Neuronal stem cell (in vitro differentiated cells): Measurements from ENCODE around the gene KRT33B.

Experiments
- DNase-seq: peaks from one replicate; pipeline ENCODE4 v3.0.0-alpha.2; 2013; ENCODE audit warnings: low spot score
- H2AFZ ChIP-seq: one replicate; pipeline ENCODE4 v1.6.1; 2013; ENCODE audit warnings: mild to moderate bottlenecking, low read length, inconsistent platforms
- H2AK5ac ChIP-seq: 2 replicates; pipeline ENCODE4 v1.6.1; 2013; ENCODE audit warnings: low read depth, mild to moderate bottlenecking, inconsistent platforms, low read length, moderate library complexity, mixed read lengths
- H2BK120ac ChIP-seq: 2 replicates; pipeline ENCODE4 v1.6.1; 2013; ENCODE audit warnings: low read depth, mild to moderate bottlenecking, inconsistent platforms, low read length, moderate library complexity, mixed read lengths
- H2BK12ac ChIP-seq: one replicate; pipeline ENCODE4 v1.6.1; 2013; ENCODE audit warnings: low read length, inconsistent platforms
- H2BK15ac ChIP-seq: 2 replicates; pipeline ENCODE4 v1.6.1; 2013; ENCODE audit warnings: mild to moderate bottlenecking, low read length, inconsistent platforms, mixed read lengths
- H2BK5ac ChIP-seq: one replicate; pipeline ENCODE4 v1.6.1; 2013; ENCODE audit warnings: inconsistent platforms, mild to moderate bottlenecking, low read length, moderate library complexity
- H3K14ac ChIP-seq: one replicate; pipeline ENCODE4 v1.6.1; 2013; ENCODE audit warnings: low read length, inconsistent platforms
- H3K18ac ChIP-seq: 2 replicates; pipeline ENCODE4 v1.6.1; 2013; ENCODE audit warnings: low read length, inconsistent platforms
- H3K23ac ChIP-seq: 2 replicates; pipeline ENCODE4 v1.6.1; 2013; ENCODE audit warnings: low read depth, mild to moderate bottlenecking, mixed read lengths, low read length, inconsistent platforms; ENCODE audit not compliant: poor library complexity
- H3K27ac ChIP-seq: replicated peaks from 3 replicates; pipeline ENCODE4 v1.5.1; 2013; ENCODE audit warnings: low read length, inconsistent platforms
- H3K27me3 ChIP-seq, 3 experiments: 2 replicates each; pipeline ENCODE4 v1.6.1; 2013; ENCODE audit warnings: low read length in 3 of 3, mild to moderate bottlenecking in 2 of 3, inconsistent platforms in 1 of 3, low read depth in 1 of 3, mixed read lengths in 1 of 3, moderate library complexity in 1 of 3; ENCODE audit not compliant: control insufficient read depth in 3 of 3, insufficient read depth in 3 of 3
- H3K36me3 ChIP-seq, 2 donors: replicated peaks in 1 of 2; 2 replicates each; pipeline ENCODE4 v1.6.1; 2013; ENCODE audit warnings: low read length in 2 of 2; ENCODE audit not compliant: control insufficient read depth in 2 of 2, insufficient read depth in 2 of 2
- H3K4ac ChIP-seq: 2 replicates; pipeline ENCODE4 v1.6.1; 2013; ENCODE audit warnings: inconsistent platforms, mild to moderate bottlenecking, low read length, moderate library complexity
- H3K4me1 ChIP-seq, 2 donors: 1 replicate in 1 of 2; 2 replicates in 1 of 2; pipeline ENCODE4 v1.6.1; 2013; ENCODE audit warnings: low read length in 2 of 2, low read depth in 1 of 2; ENCODE audit not compliant: control insufficient read depth in 2 of 2, insufficient read depth in 1 of 2
- H3K4me2 ChIP-seq: one replicate; pipeline ENCODE4 v1.6.1; 2013; ENCODE audit warnings: mild to moderate bottlenecking, low read length, inconsistent platforms; ENCODE audit not compliant: insufficient read depth, poor library complexity, severe bottlenecking
- H3K4me3 ChIP-seq, 2 donors: 2 replicates each; pipeline ENCODE4 v1.5.1; 2013; ENCODE audit warnings: low read length in 2 of 2, mild to moderate bottlenecking in 2 of 2, inconsistent platforms in 1 of 2, moderate library complexity in 1 of 2
- H3K79me1 ChIP-seq: one replicate; pipeline ENCODE4 v1.6.1; 2013; ENCODE audit warnings: low read depth, mild to moderate bottlenecking, inconsistent platforms, low read length, moderate library complexity
- H3K9ac ChIP-seq: one replicate; pipeline ENCODE4 v1.6.1; 2013; ENCODE audit warnings: mild to moderate bottlenecking, low read depth, low read length, inconsistent platforms; ENCODE audit not compliant: poor library complexity
- H3K9me3 ChIP-seq, 2 donors: replicated peaks in 1 of 2; 2 replicates each; pipeline versions ENCODE3 to v1.6.1; 2013; ENCODE audit warnings: low read length in 2 of 2, mild to moderate bottlenecking in 2 of 2, inconsistent platforms in 1 of 2, low read depth in 1 of 2, mixed read lengths in 1 of 2, moderate library complexity in 1 of 2; ENCODE audit not compliant: control insufficient read depth in 2 of 2, insufficient read depth in 1 of 2
- H4K8ac ChIP-seq: one replicate; pipeline ENCODE4 v1.6.1; 2013; ENCODE audit warnings: low read depth, mild to moderate bottlenecking, inconsistent platforms, low read length, moderate library complexity
- H4K91ac ChIP-seq: one replicate; pipeline ENCODE4 v1.6.1; 2013; ENCODE audit warnings: low read length, low read depth, mild to moderate bottlenecking, inconsistent platforms; ENCODE audit not compliant: poor library complexity
- WGBS, 2 donors: extraction: QIAGEN DNeasy Blood & Tissue Kit; methylation state at CpG; one replicate each; pipeline ENCODE4 v1.1.7; 2013; ENCODE audit warnings: missing lambda C conversion rate in 2 of 2, mixed read lengths in 1 of 2; ENCODE audit not compliant: insufficient read length in 2 of 2, insufficient replicate concordance in 1 of 2; ENCODE audit errors: extremely low coverage in 2 of 2; 5-methylcytosine and 5-hydroxymethylcytosine counted together

Gene KRT33B

DNA sequence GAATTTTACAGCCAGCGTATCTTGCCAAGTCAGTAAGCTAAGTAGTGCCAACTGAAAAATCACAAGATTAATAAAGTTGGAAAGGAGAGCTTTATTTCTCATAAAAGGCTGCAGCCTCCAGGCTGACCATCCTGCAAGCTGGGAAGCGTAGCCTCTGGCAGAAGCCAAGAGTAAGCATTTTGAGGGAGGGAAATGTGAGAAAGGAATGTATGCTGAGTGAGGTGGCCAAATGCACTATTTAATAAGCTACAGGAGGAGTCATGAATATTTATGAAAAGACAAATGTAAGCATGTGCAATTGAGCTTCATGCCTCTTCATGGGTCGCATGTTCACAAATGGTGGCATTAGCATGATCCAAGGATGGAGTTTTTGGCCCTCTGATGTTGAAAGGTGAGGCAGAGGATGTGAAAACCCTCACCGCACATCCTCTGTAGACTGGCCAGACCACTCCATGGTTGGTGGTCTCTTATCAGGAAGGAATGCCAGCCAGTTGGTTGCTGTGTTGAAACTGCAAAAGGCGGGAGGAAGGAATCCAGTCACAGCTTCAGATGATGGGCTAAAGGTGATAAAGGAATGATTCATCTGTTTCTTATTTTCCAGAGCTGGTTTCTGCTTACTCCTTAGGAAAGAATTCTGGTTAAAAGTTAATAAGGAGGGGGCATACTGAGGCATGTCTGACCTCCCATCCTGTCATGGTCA lies 9.2 kb downstream of the KRT33B start:
- Histone ChIP-seq H3K18ac (no peak overlapping the region), H3K36me3 (no peaks in the 10 kb centered on the region), H3K4me1 (no peaks in the 10 kb centered on the region), H2AFZ (no peak overlapping the region), H2BK120ac (no peak overlapping the region), H2BK15ac (no peak overlapping the region), H2BK12ac (no peak overlapping the region), H4K91ac (no peak overlapping the region), H3K4ac (no peak overlapping the region), H3K9ac (no peak overlapping the region), H3K4me3 (no peak overlapping the region), H2BK5ac (no peak overlapping the region), H3K79me1 (no peaks in the 10 kb centered on the region), H3K27me3 (no peaks in the 10 kb centered on the region), H3K14ac (no peak overlapping the region), H3K27ac (no peak overlapping the region), H4K8ac (no peak overlapping the region), H3K4me2 (no peak overlapping the region), H2AK5ac (no peak overlapping the region), H3K23ac (no peak overlapping the region), H3K9me3 (no peaks in the 10 kb centered on the region)
- no CpG with 5 or more reads among the region's 5 CpGs for WGBS, 2 donors
- DNase-seq = no peak

DNA sequence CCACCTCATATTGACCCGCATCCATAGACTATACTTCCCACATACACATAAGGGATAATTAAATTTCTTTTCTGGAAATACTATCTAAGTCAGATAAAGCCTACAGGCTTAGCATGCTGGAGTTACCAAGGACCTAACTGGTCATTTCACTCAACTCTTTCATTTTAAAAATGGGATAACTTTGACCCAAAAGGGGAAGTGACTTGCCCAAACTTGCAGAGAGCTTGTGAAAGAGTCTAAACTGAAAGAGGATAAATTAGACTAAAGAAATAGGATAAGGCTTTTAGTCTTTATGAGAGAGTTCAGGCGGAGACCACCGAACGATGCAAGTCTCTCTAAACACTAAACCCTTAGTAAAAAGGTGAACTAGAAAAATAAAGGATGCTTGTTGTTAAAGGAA lies 15.1 kb downstream of the KRT33B start:
- no peak overlapping the region for H3K27ac ChIP-seq
- WGBS, 2 donors = no CpG with 5 or more reads among the region's 4 CpGs

DNA sequence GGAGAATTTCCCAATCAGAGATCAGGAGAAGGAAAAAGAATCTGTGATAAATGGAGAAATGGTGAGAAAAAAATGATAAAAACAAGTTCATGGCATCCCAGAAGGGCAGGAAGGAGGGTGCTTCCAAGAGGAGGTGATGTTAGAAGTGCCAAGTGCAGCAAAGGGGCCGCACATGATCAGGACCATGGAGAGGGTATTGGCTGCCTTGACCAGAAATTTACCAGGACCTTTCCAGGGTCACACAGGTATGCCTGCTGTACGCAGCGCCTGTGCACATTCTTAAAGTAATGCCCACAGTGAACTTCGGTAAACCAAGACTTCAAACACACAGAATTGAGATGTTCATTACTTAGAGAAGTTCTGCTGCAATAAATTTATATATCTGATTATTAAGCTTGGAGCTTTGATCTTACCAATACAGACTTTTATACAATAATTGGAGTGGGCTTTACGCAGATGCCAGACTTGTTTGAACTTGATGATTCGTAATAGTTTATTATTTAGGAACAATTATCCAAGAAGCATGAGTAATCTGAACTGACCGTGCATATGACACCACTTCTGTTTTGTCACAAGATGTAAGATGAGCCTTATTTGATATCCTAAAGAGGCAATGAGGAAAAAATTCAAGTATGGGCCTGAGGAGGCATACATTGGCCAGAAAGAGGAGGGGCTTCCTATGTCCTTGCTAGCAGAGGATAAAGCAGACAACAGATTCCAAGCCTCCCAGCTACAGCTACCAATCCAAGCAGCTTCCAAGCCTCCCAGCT lies 16.8 kb downstream of the KRT33B start:
- Histone ChIP-seq H2AK5ac (no peak overlapping the region), H3K79me1 (no peaks in the 10 kb centered on the region), H2BK5ac (no peak overlapping the region), H3K14ac (no peak overlapping the region), H2BK15ac (no peak overlapping the region), H3K4me1 (no peaks in the 10 kb centered on the region), H2AFZ (no peak overlapping the region), H3K9ac (no peak overlapping the region), H2BK12ac (no peak overlapping the region), H3K4ac (no peak overlapping the region), H4K8ac (no peak overlapping the region), H3K27ac (no peak overlapping the region), H3K9me3 (no peaks in the 10 kb centered on the region), H4K91ac (no peak overlapping the region), H3K36me3 (no peaks in the 10 kb centered on the region), H2BK120ac (no peak overlapping the region), H3K4me3 (no peak overlapping the region), H3K23ac (no peak overlapping the region), H3K18ac (no peak overlapping the region), H3K27me3 (no peaks in the 10 kb centered on the region), H3K4me2 (no peak overlapping the region)
- no CpG with 5 or more reads among the region's 7 CpGs for WGBS, 2 donors
- DNase-seq = no peak

More for the DNA sequence above, 15.1 kb downstream of the KRT33B start:
- Histone ChIP-seq H3K36me3 (no peaks in the 10 kb centered on the region), H2BK5ac (no peak overlapping the region), H2AFZ (no peak overlapping the region), H3K18ac (no peak overlapping the region), H3K79me1 (no peaks in the 10 kb centered on the region), H3K23ac (no peak overlapping the region), H2BK120ac (no peak overlapping the region), H2AK5ac (no peak overlapping the region), H4K8ac (no peak overlapping the region), H3K4me3 (no peak overlapping the region), H2BK15ac (no peak overlapping the region), H3K4me1 (no peaks in the 10 kb centered on the region), H3K9me3 (no peaks in the 10 kb centered on the region), H3K14ac (no peak overlapping the region), H3K4ac (no peak overlapping the region), H3K9ac (no peak overlapping the region), H3K27me3 (no peaks in the 10 kb centered on the region), H3K4me2 (no peak overlapping the region), H4K91ac (no peak overlapping the region), H2BK12ac (no peak overlapping the region)
- DNase-seq = no peak

DNA sequence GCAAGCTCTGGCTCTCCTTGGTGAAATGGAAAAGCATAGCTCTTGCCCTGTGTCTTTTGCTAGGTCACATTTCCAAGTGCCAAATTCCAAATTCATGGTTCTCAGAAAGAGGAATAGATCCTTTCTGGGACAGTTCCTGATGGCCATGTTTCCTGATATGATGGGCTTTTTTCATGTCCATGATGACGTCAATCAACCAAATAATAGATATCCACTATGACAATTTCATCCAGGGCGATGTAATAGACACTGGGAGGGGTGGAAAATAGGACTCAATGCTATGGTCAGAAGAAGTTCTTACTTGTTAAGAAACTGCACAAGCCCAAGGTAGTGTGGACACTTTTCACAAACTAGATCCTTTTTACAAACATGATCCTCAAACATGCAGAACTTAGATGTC lies 18.4 kb downstream of the KRT33B start:
- no peak overlapping the region for H2BK120ac ChIP-seq
- H3K4me2 ChIP-seq = no peak overlapping the region
- H3K14ac ChIP-seq = no peak overlapping the region
- H3K4me1 ChIP-seq = no peaks in the 10 kb centered on the region
- H2BK5ac ChIP-seq = no peak overlapping the region
- no peak overlapping the region for H2AK5ac ChIP-seq
- no peak overlapping the region for H3K23ac ChIP-seq
- no peak overlapping the region for H3K4ac ChIP-seq
- H3K9ac ChIP-seq = no peak overlapping the region
- H3K4me3 ChIP-seq = no peak overlapping the region
- no peak overlapping the region for H4K8ac ChIP-seq
- H3K9me3 ChIP-seq = no peaks in the 10 kb centered on the region
- no peak overlapping the region for H2BK12ac ChIP-seq
- no peak overlapping the region for H3K27ac ChIP-seq
- H2BK15ac ChIP-seq = no peak overlapping the region
- no peak overlapping the region for H3K18ac ChIP-seq
- no peaks in the 10 kb centered on the region for H3K79me1 ChIP-seq
- no peak overlapping the region for H2AFZ ChIP-seq
- no peak for DNase-seq
- WGBS, 2 donors = no CpG with 5 or more reads among the region's 2 CpGs
- H3K36me3 ChIP-seq = no peaks in the 10 kb centered on the region
- H3K27me3 ChIP-seq = no peaks in the 10 kb centered on the region
- no peak overlapping the region for H4K91ac ChIP-seq
